Activated CD8-positive, alpha-beta T cell treated with anti-CD3 and anti-CD28 coated beads for 36 hours (primary cell): ENCODE data around the gene VAPB. TPM values are rescaled to one million over a fixed set of nuclear protein-coding genes. Genes with fewer than 3 reads are reported as not detected.
A peak's percentile ranks its signal among the peaks of the same experiment; 100 is the strongest.

ENCODE experiments used
- ATAC-seq: fragments of 200-7000 bp; cut with Tn5 transposase; one replicate; pipeline ENCODE4 v1.10.0; 2021; ENCODE audit warnings: mild to moderate bottlenecking, moderate library complexity
- CTCF ChIA-PET: fragments of 350-600 bp; sonication (Branson Sonifier 250); formaldehyde crosslinking; loops from one replicate; lab custom pipeline; 2021; ENCODE audit warnings: antibody characterized with exemption; lab: Charles Lee
- POLR2A ChIA-PET: fragments of 350-600 bp; sonication (Branson Sonifier 250); formaldehyde crosslinking; loops from one replicate; lab custom pipeline; 2021; ENCODE audit warnings: antibody characterized with exemption; lab: Charles Lee
- DNase-seq: peaks from one replicate; pipeline ENCODE4 v3.0.0-alpha.2; 2020
- H3K27ac Mint-ChIP-seq: one replicate; pipeline ENCODE4 v1.8.0; 2021; ENCODE audit warnings: mild to moderate bottlenecking, mixed read lengths
- H3K27me3 Mint-ChIP-seq: one replicate; pipeline ENCODE4 v1.8.0; 2021; ENCODE audit warnings: mixed read lengths
- H3K36me3 Mint-ChIP-seq: one replicate; pipeline ENCODE4 v1.8.0; 2021; ENCODE audit warnings: low read depth, mixed read lengths
- H3K4me1 Mint-ChIP-seq: one replicate; pipeline ENCODE4 v1.8.0; 2021; ENCODE audit warnings: low read depth, mixed read lengths
- H3K4me3 Mint-ChIP-seq: one replicate; pipeline ENCODE4 v1.8.0; 2021; ENCODE audit warnings: mild to moderate bottlenecking, moderate library complexity, mixed read lengths
- H3K9me3 Mint-ChIP-seq: one replicate; pipeline ENCODE4 v1.8.0; 2021; ENCODE audit warnings: mixed read lengths
- intact Hi-C: fragments of 100-400 bp; cut with micrococcal nuclease; formaldehyde crosslinking; loops from one replicate; pipeline ENCODE4 v1.10.0; 2022
- total RNA-seq, 2 experiments: library from RNA; stranded (reverse); gene quantifications; one replicate each; pipeline ENCODE4 v1.2.3, GENCODE V29; 2021
- TF ChIP-seq, protein P1 (sequence below): fragments of 200-600 bp; IDR thresholded peaks from one replicate; pipeline ENCODE4 v1.8.0; 2022; ENCODE audit warnings: antibody characterized with exemption, mild to moderate bottlenecking

VAPB gene
- total RNA-seq, 2 experiments from 2014 or later, result 46.3 to 46.8 TPM

DNA sequence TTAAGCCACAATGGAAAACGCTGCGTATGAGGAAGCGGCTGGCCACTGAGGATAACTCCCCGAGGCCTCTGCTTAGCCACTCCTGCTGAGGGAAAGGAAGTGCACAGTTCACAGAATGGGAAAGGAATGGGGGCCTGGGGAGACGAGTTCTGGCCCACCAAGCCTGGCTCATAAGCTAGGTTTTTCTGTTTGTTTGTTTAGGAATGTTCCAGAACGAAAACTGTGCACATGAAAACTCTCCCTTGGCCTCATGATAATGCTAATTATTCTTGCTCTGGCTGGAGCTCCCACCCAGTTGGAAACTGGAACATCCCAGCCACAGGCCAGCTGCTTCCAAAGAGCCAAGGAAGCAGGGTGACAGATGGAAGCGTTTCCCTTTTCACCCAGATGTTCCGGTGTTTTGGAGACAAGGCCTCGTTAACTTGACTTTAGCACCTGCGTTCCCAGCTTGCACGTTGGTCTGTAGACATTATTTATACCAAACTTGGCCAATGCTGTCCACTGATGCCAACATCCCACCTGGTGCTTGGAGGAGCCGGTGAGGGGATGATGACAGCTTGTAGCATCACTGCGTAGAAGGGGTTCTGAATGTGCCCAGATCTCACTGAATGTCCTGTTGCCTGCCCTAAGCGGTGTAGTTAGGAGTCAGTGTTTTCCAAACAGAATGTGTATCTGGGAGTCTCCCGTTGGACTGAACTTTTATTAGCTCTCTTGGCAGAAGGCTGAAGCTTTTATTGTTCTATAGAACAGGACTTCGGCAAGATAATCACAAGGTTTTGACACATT is 91.7 kb downstream of the VAPB start:
- no peak overlapping the region for H3K4me3 Mint-ChIP-seq
- intact Hi-C loops, result loop anchor here (10.0 kb wide), 2 partner anchors 164 to 354 kb away; no protein-coding TSS in a partner anchor
- DNase-seq (no peak), ATAC-seq (no peak)
- peaks cover under 1% of the 10 kb centered on the region for H3K36me3 Mint-ChIP-seq
- no peaks in the 10 kb centered on the region for H3K4me1 Mint-ChIP-seq
- POLR2A ChIA-PET, result interaction anchor here (0.8 to 1.7 kb wide), 3 partner anchors 170 to 1025 kb away, joined by 3 to 5 read pairs (median 3); partner anchors contain the start of gene STX16
- peaks cover 7% of the 10 kb centered on the region for H3K9me3 Mint-ChIP-seq
- CTCF ChIA-PET, result interaction anchor here (0.6 to 3.2 kb wide), 29 partner anchors 8 to 971 kb away, joined by 3 to 25 read pairs (median 4); partner anchors contain the start of genes GNAS and STX16
- H3K27me3 Mint-ChIP-seq, result peaks cover 3% of the 10 kb centered on the region
- H3K27ac Mint-ChIP-seq, result no peak overlapping the region
- TF ChIP-seq, protein P1, sequence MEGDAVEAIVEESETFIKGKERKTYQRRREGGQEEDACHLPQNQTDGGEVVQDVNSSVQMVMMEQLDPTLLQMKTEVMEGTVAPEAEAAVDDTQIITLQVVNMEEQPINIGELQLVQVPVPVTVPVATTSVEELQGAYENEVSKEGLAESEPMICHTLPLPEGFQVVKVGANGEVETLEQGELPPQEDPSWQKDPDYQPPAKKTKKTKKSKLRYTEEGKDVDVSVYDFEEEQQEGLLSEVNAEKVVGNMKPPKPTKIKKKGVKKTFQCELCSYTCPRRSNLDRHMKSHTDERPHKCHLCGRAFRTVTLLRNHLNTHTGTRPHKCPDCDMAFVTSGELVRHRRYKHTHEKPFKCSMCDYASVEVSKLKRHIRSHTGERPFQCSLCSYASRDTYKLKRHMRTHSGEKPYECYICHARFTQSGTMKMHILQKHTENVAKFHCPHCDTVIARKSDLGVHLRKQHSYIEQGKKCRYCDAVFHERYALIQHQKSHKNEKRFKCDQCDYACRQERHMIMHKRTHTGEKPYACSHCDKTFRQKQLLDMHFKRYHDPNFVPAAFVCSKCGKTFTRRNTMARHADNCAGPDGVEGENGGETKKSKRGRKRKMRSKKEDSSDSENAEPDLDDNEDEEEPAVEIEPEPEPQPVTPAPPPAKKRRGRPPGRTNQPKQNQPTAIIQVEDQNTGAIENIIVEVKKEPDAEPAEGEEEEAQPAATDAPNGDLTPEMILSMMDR, result no peak

DNA sequence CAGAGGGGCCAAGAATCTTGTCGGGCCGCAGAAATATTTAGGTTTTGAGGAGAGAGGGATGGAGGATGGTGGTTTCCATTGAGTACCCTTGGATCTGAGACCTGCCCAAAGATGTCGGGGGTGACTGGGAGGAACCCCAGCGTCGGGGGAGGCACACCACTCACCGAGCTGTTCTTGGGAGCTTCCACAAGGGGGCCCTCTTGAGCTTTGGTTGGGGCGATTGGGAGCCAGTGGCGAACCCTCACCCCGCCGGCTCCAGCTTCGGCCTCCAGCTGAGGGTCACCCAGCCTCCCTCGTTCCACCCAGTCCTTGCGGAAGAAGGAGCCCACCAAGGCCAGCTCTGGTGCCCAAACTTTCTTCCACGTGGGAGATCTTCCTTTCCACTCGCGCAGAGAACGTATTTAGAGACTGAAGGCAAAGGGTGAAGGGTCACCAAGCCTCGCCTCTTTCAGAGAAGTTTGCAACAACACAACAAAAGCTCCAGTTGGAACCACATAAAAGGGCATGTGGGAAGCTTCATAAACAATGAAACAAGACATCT is 92.5 kb downstream of the VAPB start:
- ChIA-PET CTCF (interaction anchor here (0.6 to 3.2 kb wide), 30 partner anchors 8 to 923 kb away, joined by 3 to 25 read pairs (median 4); partner anchors contain the start of genes GNAS and STX16), POLR2A (interaction anchor here (1.0 to 1.7 kb wide), 2 partner anchors 170 to 1024 kb away, joined by 3 to 5 read pairs; partner anchors contain the start of gene STX16)
- DNase-seq, result peak; percentile 68
- Mint-ChIP-seq H3K27ac (no peak overlapping the region), H3K4me3 (no peak overlapping the region), H3K27me3 (peaks cover 8% of the 10 kb centered on the region), H3K36me3 (peaks cover 3% of the 10 kb centered on the region), H3K4me1 (no peaks in the 10 kb centered on the region), H3K9me3 (peaks cover 15% of the 10 kb centered on the region)
- peak; percentile 94 for ATAC-seq
- TF ChIP-seq, protein P1, result peak; percentile 86
- intact Hi-C loops, result loop anchor here (10.0 kb wide), 2 partner anchors 163 to 353 kb away; no protein-coding TSS in a partner anchor

DNA sequence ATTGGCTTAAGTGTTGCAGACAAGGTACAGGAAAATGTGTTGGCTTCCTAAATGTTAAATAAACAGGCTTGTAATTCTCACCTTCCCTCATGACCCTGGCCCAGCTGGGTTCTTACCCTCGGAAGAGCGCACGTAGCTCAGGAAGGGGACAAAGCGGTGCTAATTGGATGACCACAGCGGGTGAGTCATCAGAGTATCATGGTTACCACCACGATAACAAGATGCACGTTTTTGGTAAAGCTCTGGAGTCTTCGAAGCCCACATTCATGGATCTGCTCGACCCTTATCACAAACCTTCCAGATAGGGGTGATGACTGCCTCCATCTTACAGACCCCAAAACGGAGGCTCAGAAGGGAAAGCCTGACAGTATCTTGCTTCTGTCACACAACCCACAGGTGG is 93.4 kb downstream of the VAPB start:
- DNase-seq, result no peak
- ChIA-PET CTCF (interaction anchor here (0.7 to 3.2 kb wide), 19 partner anchors 9 to 922 kb away, joined by 3 to 25 read pairs (median 6); partner anchors contain the start of genes GNAS and STX16), POLR2A (no interaction called here)
- no peaks in the 10 kb centered on the region for H3K4me1 Mint-ChIP-seq
- peaks cover 16% of the 10 kb centered on the region for H3K9me3 Mint-ChIP-seq
- TF ChIP-seq, protein P1, result no peak
- no peak overlapping the region for H3K4me3 Mint-ChIP-seq
- no peak for ATAC-seq
- no peak overlapping the region for H3K27ac Mint-ChIP-seq
- peaks cover 3% of the 10 kb centered on the region for H3K36me3 Mint-ChIP-seq
- intact Hi-C loops, result loop anchor here (10.0 kb wide), 2 partner anchors 162 to 352 kb away; no protein-coding TSS in a partner anchor
- H3K27me3 Mint-ChIP-seq, result peaks cover 9% of the 10 kb centered on the region

DNA sequence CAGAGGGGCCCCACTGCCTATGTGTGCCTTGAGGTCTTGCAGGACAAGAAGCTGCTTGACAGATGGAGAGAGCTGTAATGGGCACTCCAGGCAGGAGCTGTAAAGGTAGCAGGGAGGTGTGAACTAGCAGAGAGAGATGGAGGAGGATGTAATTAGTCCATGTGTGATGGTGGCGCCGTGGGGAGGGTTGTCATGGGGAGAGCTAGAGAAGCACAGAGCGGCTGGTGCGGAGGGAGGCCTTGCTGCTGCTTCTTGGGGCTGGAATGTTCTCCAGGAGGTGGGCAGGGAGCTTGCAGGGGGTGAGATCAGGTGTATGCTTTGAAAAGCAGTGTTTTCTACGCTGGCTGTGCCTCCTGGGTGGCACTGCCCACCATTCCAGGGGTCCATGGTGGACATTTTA is 94.0 kb downstream of the VAPB start:
- H3K36me3 Mint-ChIP-seq, result peaks cover 3% of the 10 kb centered on the region
- CTCF ChIA-PET, result interaction anchor here (1.0 to 3.2 kb wide), 5 partner anchors 9 to 357 kb away, joined by 3 to 25 read pairs (median 11); partner anchors contain the start of gene STX16
- peaks cover 18% of the 10 kb centered on the region for H3K9me3 Mint-ChIP-seq
- intact Hi-C loops, result loop anchor here (10.0 kb wide), 2 partner anchors 162 to 352 kb away; no protein-coding TSS in a partner anchor
- no peak overlapping the region for H3K4me3 Mint-ChIP-seq
- ATAC-seq, result no peak
- TF ChIP-seq, protein P1, result no peak
- no peak for DNase-seq
- POLR2A ChIA-PET, result interaction anchor here (0.5 kb wide), 1 partner anchor 1013 kb away, joined by 3 read pairs; no protein-coding TSS in a partner anchor
- H3K4me1 Mint-ChIP-seq, result no peaks in the 10 kb centered on the region
- H3K27me3 Mint-ChIP-seq, result peaks cover 9% of the 10 kb centered on the region
- no peak overlapping the region for H3K27ac Mint-ChIP-seq
